NT2/D1 (cell line): ENCODE data around the gene TLCD2.

Source experiments
- SUZ12 ChIP-seq: IDR thresholded peaks from 2 replicates; pipeline ENCODE4 v1.6.1; 2011; ENCODE audit not compliant: insufficient read length, insufficient read depth; ENCODE audit errors: extremely low read depth
- YY1 ChIP-seq: IDR thresholded peaks from 2 replicates; pipeline ENCODE4 v1.6.1; 2011; ENCODE audit not compliant: insufficient read length, insufficient read depth
- ZNF274 ChIP-seq: IDR thresholded peaks from 2 replicates; pipeline ENCODE4 v1.6.1; 2011; ENCODE audit warnings: mild to moderate bottlenecking, low read depth, low read length

DNA sequence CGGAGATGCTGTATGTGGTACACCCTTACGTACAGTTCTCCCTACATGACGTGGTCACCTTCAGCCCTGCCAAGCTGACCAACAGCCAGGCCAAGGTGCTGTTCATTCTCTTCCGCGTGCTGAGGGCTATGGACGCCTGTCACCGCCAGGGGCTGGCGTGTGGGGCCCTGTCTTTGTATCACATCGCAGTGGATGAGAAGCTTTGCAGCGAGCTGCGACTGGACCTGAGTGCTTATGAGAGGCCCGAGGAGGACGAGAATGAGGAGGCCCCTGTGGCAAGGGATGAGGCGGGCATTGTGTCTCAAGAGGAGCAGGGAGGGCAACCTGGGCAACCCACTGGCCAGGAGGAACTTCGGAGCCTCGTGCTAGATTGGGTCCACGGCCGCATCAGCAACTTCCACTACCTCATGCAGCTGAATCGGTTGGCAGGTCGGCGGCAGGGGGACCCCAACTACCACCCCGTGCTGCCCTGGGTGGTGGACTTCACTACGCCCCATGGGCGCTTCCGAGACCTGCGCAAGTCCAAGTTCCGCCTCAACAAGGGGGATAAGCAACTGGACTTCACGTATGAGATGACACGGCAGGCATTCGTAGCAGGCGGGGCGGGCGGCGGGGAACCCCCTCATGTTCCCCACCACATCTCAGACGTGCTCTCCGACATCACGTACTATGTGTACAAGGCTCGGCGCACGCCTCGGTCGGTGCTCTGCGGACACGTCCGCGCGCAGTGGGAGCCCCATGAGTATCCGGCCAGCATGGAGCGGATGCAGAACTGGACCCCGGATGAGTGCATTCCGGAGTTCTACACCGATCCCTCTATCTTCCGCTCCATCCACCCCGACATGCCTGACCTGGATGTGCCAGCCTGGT, 15.7 kb upstream of the TLCD2 start:
- no peak for TF ChIP-seq YY1
- TF ChIP-seq ZNF274, result no peak
- TF ChIP-seq SUZ12, result no peak
